GM19438 (cell line): ENCODE measurements around the gene TDRD5.
"Not testable (repeated sequence)": the region's sequence is repeated elsewhere in the genome, so short reads cannot be mapped to it uniquely, and the experiment has no call there.

ENCODE experiments used
- ATAC-seq: cut with Tn5 transposase; IDR thresholded peaks from one replicate; pipeline ENCODE4 v1.9.1; 2021; ENCODE audit warnings: low read depth; ENCODE audit not compliant: unreplicated experiment

The TDRD5 gene

DNA sequence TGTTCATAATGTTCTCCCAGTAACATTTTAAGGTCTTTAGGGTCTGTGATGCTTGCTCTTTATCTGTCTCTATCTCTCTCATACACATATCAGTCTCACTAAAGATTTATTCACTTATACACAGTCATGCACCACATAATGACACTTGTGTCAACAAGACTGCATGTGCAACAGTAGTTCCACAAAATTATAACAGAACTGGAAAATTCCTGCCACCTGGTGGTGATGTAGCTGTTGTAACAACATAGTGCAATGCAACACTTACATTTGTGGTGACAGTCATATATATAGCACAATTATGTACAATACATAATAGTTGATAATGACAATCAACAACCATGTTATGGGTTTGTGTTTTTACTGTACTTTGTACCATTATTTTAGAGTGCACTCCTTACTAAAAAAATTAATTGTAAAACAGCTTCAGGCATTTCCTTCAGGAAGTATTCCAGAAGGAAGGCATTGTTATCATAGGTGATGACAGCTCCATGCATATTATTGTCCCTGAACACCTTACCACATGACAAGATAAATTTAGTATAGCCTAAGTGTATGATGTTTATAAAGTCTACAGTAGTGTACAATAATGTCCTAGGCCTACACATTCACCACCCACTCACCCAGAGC is 8.1 kb downstream of the TDRD5 start:
- no peak for ATAC-seq

DNA sequence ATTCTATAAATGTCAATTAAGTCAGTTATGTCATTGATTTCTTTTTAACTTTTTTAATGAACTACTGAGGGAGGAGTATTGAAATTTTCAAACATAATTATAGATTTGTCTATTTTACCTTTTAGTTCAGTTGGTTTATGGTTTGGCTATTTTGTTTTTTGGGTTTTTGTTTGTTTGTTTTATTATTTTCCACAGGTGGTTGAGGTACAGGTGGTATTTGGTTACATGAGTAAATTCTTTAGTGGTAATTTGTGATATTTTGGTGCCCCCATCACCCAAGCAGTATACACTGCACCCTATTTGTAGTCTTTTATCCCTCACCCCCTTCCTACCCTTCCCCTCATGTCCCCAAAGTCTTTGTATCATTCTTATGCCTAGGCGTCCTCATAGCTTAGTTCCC is 9.5 kb downstream of the TDRD5 start:
- ATAC-seq = no peak

DNA sequence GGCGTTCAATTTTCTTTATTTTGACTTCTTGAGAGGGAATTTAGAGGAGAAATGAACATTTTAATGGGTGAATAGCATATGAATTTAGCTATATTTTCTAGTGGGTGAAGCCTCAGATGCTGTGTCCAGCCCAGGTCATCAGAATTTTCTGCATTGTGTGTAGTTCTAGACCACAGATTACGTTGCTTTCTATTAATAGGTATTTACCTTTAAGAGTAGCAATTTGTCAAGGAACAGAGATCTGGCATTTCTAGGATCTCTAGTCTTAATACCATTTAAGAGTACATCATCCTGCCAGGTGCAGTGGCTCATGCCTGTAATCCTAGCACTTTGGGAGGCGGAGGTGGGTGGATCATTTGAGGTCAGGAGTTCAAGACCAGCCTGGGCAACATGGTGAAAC is 20.7 kb downstream of the TDRD5 start:
- ATAC-seq = no peak

DNA sequence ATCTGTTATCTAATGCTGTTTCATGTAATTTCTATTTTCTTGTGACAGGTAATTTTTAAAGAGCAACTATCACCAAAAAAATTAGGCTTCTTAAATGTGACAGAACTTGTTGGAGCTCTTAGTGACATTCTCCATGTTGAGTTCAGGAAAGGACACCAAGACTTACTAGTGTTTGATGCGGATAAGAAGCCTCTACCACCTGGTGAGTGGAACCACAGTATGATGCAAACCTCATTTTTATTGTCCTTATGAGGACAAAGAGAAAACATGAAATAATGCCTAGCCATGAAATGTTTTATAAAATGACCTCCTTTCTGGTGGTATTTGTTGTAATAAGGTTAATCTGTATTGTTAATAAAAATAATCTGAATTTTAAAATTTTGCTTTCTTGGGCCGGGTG is 39.1 kb downstream of the TDRD5 start:
- no peak for ATAC-seq

DNA sequence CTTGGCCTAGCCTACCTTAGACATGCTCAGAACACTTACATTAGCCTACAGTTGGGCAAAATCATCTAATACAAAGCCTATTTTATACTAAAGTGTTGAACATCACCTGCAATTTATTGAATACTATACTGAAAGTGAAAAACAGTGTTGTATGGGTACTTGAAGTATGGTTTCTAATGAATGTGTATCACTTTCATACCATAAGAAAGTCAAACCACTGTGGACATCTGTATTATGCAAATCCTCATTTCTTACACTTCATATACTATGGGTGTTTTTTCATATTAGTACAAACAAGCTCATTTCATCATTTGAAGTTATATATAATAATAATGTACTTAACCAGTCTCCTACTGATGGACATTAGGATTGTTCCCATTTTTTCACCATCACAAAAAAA is 41.2 kb downstream of the TDRD5 start:
- ATAC-seq = peak; percentile 81

DNA sequence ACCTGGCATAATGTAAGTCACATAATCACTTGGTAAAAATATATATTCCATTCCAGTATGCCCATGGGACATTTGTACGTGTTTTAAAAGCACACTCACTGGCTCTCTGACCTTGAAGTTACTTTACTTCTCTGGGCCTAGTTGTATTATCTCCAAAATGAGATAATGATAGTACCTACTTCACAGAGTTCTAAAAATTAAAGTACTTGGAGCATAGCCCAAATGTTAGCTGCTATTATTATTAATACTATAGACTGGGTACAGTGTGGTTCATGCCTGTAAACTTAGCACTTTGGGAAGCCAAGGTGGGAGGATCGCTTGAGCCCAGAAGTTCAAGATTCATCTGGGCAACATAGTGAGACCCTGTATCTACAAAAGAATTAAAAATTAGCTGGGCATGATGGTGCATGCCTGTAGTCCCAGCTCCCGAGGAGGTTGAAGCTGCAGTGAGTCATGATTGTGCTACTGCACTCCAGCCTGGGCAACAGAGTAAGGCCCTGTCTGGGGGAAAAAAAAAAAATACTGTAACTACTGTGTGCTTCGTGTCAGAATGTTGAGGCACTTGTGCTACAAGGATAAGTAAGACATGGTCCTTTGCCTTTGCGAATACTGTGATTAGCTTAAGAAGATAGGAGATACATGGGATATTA is 45.7 kb downstream of the TDRD5 start:
- no peak for ATAC-seq

DNA sequence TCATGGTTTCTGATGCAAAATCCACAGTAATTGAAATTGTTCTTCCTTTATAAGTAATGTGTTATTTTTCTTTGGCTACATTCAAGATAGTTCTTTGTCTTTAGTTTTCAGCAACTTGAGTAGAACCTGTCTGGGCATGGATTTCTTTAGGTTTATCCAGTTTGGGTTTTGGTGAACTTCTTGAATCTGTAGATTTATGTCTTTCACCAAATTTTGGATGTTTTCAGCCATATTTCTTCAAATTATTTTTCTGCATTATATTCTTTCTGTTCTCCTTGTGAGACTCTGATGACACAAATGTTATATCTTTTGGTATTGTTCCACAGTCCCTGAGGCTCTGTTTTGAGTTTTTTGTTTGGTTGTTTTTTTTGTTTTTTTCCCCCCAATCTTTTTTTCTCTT is 69.4 kb downstream of the TDRD5 start:
- ATAC-seq = no peak

DNA sequence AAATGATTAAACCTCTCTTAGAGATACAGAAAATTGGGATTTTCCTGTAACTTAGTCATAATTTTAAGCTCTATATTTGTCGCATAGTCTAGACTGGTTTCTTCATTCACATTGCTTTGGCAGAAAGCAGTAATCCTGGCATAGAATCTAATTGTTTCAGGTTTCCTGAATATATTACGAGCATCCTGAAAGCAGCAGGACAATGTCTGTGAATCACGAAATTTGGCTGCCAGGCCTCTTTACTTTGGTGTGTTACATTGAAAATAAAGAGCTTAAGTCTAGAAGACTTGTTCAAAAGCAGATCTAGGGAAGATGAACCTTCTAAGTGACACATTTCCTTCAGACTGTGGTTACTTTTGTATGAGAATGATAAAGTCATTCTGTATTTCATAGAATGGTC is 72.2 kb downstream of the TDRD5 start:
- ATAC-seq = no peak

DNA sequence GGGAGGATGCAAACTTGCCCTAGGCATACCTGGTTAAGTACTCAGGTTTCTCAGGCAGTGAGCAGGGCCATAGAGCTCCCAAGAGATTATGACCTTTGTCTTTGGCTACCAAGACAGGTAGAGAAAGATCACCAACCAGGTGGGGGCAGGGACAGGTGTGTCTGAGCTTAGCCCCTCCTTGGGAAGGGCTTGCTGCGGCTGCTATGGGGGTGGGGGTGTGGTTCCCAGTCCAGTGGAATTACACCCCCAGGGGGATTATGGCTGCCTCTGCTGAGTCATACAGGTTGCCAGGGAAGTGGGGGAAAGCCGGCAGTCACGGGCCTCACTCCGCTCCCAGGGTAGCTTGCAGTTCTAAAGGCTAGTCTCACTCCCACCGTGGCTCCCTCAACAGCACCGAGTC is 86.2 kb downstream of the TDRD5 start:
- no peak for ATAC-seq

DNA sequence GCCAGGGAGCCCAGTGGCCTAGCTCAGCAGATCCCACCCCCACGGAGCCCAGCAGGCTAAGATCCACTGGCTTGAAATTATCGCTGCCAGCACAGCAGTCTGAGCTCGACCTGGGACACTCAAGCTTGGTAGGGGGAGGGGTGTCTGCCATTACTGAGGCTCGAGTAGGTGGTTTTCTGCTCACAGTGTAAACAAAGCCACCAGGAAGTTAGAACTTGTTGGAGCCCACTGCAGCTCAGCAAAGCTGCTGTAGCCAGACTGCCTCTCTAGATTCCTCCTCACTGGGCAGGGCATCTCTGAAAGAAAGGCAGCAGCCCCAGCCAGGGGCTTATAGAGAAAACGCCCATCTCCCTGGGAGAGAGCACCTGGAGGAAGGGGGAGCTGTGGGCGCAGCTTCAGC is 102.9 kb downstream of the TDRD5 start:
- not testable (repeated sequence) for ATAC-seq

DNA sequence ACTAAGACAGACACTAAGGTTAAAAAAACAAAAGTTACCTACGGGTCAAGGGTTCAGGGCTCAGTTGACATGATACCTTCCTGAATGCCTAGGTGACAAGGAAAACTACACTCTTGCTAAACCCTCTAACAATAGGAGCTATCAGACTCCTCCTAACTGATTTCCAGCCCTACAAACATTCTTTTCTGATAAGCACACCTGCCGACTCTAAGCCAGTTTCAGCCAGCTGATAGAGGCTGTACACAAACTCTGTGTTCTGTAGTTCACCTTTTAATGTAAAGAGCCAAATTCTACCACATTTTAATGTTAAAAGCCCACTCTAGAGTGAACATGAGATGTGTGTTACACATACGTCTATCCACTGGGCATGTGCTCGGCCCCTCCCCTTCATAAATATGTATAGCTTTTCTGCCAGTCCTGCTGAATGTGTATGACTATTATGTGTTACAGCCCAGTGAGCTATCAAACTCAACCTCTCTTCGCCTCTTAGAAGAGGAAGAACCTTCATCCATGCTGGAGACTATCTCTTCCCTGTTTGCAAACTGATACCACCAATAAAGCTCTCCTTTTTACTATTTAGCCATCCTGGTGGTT is 111.4 kb downstream of the TDRD5 start:
- ATAC-seq = no peak

DNA sequence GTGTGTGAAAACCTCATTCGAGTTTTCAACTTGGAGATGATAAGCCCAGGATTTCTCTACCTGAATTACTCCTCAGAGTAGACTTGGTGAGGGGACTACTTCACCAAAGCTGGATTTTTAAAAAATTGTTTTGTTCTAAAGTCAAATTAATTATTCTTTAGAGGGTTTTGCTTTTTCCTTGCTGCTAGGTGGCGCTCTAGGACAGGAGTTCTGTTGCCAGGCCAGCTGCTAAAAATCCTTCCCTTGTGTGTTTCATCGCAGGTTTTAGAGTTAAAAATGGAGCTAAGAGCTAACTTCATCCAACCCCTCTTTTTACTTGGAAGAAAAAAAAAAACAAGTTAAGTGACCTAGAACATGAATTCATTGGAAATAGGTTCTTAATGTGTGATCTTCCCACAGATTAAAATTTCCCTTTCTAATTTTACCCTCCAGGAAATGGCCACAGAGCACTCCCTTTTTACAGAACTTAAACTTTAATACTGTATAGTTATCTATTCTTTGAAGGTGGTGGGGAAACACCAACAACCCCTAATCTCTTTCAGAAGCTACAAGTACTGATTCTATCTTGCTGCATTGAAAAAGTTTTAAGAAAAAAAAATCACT is 114.8 kb downstream of the TDRD5 start:
- ATAC-seq = no peak

DNA sequence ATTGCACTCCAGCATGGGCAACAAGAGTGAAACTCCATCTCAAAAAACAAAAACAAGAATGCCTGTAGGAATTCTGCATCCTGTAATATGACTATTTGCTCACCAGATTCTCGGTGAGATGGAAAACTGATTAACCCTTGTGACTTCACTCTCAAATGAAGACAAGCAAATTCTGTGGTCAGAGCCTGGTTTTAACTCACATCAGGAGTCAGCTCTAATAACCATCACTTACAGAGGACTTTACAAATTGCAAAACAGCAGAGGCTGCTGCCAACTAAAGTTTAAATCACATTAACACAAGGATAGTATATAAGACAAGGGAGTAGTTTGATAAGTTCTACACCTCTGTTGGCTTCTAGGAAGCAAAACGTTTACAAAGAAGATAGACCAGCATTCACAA is 115.8 kb downstream of the TDRD5 start:
- no peak for ATAC-seq

DNA sequence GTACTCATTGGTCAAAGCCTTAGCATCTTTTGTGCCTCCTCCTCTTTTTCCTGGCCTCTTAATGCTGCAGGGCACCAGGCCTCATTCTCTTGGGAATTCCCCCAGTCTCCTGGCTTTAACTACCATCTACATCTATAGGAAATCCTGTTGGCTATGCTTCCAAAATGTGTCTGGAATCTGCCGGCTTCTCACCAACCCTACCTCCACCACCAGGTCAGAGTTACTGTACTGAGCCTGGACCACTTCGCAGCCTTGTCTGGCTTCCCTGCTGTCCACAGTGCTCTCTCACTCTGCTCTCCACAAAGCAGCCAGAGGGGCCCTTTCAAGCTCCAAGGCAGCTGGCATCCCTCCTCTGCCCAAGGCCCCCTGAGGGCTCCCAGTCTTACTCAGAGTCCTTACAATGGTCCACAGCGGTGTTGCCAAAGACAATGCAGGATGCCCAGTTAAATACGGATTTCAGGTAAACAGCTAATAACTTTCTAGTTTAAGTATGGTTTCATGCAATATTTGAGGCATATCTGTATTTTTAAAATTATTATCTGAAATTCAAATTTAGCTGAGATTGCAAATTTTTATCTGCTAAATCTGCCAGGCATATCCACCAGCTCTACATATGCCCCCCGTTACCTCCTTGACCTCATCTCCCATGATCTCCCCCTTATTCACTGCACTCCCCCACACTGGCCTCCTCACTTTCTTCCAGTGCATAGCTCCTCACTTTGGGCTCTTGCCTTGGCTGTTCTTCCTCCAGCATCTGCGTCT is 117.0 kb downstream of the TDRD5 start:
- ATAC-seq = no peak

DNA sequence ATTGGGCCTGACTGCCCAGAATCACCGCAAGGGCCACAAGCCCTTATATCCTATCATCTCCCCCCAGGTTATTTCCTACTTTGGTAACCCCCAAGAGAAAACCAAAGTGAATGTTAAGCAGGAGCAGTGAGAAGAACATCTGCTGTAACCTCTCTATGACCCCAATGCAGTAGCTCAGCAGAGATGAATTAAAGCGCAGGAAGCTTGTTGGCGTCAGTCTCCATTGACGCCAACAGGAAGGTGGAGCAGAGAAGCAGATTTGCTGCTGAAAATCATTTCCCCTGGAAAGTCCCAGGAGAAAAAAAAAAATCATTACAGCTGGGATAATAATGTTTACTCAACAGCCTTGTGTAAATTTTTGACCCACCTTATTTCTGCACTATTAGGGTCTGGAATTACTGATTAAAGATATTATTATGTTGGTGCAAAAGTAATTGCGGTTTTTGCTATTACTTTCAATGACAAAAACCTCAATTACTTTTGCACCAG is 118.3 kb downstream of the TDRD5 start:
- peak; percentile 78 for ATAC-seq

DNA sequence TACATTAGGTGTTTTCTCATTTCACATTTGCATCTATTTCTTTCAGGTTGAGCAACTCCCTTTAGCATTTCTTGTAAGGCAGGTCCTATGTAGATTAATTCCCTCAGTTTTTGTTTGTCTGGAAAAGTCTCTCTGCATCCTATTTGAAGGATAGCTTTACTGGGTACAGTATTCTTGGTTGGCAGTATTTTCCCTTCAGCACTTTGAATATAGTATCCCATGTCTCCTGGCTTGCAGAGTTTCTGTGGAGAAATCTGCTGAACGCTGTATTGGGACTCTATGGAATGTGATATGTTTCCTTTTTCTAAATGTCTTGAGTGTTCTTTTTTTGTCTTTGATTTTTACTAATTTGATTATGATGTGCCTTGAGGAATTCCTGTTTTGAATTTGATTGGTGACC is 122.5 kb downstream of the TDRD5 start:
- no peak for ATAC-seq

DNA sequence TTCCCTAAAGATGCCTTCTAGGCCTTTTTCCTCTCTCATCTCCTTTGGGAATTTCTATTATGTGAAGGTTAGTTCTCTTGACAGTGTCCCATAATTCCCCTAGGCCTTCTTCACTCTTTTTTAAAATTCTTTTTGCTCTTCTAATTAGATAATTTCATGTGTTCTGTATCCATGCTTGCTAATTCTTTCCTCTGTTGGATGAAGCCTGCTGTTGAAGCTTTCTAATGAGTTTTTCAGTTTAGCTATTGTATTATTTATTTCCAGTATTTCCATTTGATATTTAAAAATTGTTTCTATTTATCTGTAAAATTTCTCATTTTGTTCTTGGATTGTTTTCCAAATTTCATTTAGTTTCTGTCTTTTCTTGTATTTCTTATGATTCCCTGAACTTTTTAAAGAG is 123.0 kb downstream of the TDRD5 start:
- ATAC-seq = no peak

DNA sequence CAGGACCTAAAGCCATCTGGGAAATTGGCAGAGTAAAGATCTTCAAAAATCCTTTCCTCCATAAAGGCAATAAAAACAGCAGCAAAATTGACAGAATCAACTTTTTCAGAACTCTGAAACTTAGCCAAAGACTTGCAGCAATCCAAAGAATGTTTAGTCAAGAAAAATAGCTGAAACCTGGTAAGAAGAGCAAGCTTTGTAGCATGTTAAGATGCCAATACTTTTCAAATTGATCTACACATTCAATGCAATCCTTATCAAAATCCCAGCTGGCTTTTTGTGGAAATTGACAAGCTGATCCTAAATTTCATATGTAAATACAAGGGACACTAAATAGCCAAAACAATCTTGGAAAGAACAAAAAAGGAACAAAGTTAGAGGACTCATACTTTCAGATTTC is 127.6 kb downstream of the TDRD5 start:
- ATAC-seq = no peak

DNA sequence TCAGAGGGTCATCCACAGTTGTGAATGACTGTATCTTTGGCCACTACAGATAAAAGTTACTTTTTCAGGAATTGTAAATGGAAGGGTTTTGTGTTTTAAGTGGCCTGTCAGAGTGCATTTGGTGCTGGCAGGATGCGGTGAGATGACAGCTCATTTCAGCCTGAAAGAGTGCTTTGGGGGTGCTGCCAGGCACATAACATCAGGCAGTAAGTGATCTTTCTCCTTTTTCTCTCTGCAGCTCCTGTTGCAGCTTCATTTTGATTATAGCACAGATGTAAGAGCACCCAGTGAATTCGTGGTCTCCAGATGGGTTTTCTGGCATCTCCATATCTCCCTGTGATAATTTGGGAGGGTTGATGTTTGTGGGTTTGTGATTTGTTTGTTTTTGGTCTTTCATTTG is 136.6 kb downstream of the TDRD5 start:
- ATAC-seq = no peak

DNA sequence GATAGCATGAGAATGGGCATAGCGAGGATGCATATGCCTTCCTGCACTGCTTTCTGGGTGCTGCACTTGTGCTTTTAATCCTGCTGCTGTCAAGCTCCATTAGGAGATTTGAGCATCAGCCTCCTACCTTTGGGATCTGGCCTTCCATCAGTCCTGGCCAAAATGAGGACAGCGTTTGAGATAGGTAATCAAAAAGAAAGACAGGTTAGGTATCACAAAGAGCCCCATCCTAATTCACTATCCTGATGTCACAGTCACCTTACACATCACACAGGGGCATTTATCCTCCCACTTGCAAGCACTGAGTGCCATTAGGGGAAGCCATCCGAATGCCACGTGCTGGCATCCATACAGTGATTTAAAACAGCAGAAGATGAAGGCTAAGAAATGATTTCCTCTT is 138.2 kb downstream of the TDRD5 start:
- no peak for ATAC-seq

DNA sequence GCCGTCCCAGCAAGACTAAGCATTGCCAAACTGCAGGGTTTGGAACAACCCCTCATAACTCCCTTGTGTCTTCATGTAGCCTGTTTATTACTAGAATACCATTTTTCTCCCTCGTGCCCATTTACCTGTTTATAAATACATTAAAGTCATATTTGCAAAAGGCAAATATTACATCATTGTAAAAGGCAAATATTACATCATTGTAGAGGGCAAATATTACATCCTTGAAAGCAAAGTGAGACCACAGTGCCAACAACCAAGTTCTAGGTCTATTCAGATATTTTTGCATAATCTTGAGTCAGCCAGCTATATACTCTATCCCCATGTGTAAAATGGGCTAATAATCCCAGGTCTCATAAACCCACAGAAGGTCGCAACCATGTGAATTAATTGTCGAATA is 140.0 kb downstream of the TDRD5 start:
- no peak for ATAC-seq
